Renal cortical epithelial cell (primary cell): Measurements from ENCODE around the gene ZBTB11. TPM values are rescaled to one million over a fixed set of nuclear protein-coding genes. Genes with fewer than 3 reads are reported as not detected.
A peak's percentile ranks its signal among the peaks of the same experiment; 100 is the strongest.
"Not testable (repeated sequence)": the region's sequence is repeated elsewhere in the genome, so short reads cannot be mapped to it uniquely, and the experiment has no call there.

Experiments used
- DNase-seq: peaks from one replicate; pipeline ENCODE4 v3.0.0-alpha.2; 2011; ENCODE audit warnings: low read depth
- total RNA-seq: library from RNA; depleted of rRNA; stranded (reverse); fragments of >200 nt; gene quantifications from 2 replicates; pipeline ENCODE4 v1.2.3, GENCODE V29; 2014

ZBTB11 gene
- total RNA-seq = 26.0 and 26.9 TPM in 2 replicates

- DNase-seq = peak; percentile 99
Measured at GRCh38 chr3:101676765-101677435, at the start of gene ZBTB11. TSS of gene ZBTB11 (minus strand) at chr3:101677132. CDS start at chr3:101676914, 218 bp downstream.

GRCh38 chr3:101725890-101726275 is 49.0 kb upstream of the ZBTB11 start:
- DNase-seq = no peak

GRCh38 chr3:101725194-101725889 is 48.4 kb upstream of the ZBTB11 start:
- no peak for DNase-seq

GRCh38 chr3:101724329-101725193 is 47.6 kb upstream of the ZBTB11 start, which contains the start of gene CEP97:
TSS of gene CEP97 (plus strand) at chr3:101724614. CDS start at chr3:101724677, 63 bp downstream.
- peak; percentile 90 for DNase-seq

GRCh38 chr3:101722394-101723173 is 45.7 kb upstream of the ZBTB11 start:
- no peak for DNase-seq

- no peak for DNase-seq
Measured at GRCh38 chr3:101720851-101721840, 44.2 kb upstream of the ZBTB11 start.

- DNase-seq = no peak
Measured at GRCh38 chr3:101719604-101720185, 42.8 kb upstream of the ZBTB11 start.

GRCh38 chr3:101718455-101718854 is 41.5 kb upstream of the ZBTB11 start:
- DNase-seq = no peak

GRCh38 chr3:101709126-101709525 is 32.2 kb upstream of the ZBTB11 start:
- no peak for DNase-seq

- DNase-seq = not testable (repeated sequence)
Measured at GRCh38 chr3:101704639-101705038, 27.7 kb upstream of the ZBTB11 start.

- peak; percentile 61 for DNase-seq
Measured at GRCh38 chr3:101703169-101703568, 26.2 kb upstream of the ZBTB11 start.

- DNase-seq = no peak
Measured at GRCh38 chr3:101702726-101703125, 25.8 kb upstream of the ZBTB11 start.

- no peak for DNase-seq
Measured at GRCh38 chr3:101701696-101702634, 25.0 kb upstream of the ZBTB11 start.

GRCh38 chr3:101695779-101696372 is 18.9 kb upstream of the ZBTB11 start:
- peak; percentile 61 for DNase-seq

- not testable (repeated sequence) for DNase-seq
Measured at GRCh38 chr3:101694836-101695235, 17.9 kb upstream of the ZBTB11 start.

- DNase-seq = peak; percentile 44
Measured at GRCh38 chr3:101693540-101693939, 16.6 kb upstream of the ZBTB11 start.

GRCh38 chr3:101691685-101692671 is 15.0 kb upstream of the ZBTB11 start:
- DNase-seq = not testable (repeated sequence)
